T-helper 1 cell treated with Interleukin-12 subunit alpha and Interleukin-12 subunit beta and Interleukin-4 antibody, amounts not matched to agents 30 ng/mL and 1 ng/mL, for 36 hours (primary cell): ENCODE measurements around the gene NOVA2. TPM values are rescaled to one million over a fixed set of nuclear protein-coding genes. Genes with fewer than 3 reads are reported as not detected.

Experiments
- intact Hi-C: fragments of 100-400 bp; cut with micrococcal nuclease; formaldehyde crosslinking; loops from one replicate; pipeline ENCODE4 v1.15.1; 2024
- total RNA-seq: library from RNA; stranded (reverse); gene quantifications from 2 replicates; pipeline ENCODE4 v1.2.3, GENCODE V29; 2022

NOVA2 gene
- total RNA-seq, 1 donor from 2014 or later: 0.51 TPM

GRCh38 chr19:45931055-45931454 is 42.6 kb downstream of the NOVA2 start:
- intact Hi-C loops: no loop called here

GRCh38 chr19:45929247-45929646 is 44.4 kb downstream of the NOVA2 start:
- intact Hi-C loops: loop anchor here (5.0 to 10.0 kb wide), 2 partner anchors 336 to 418 kb away; partner anchors contain the start of gene PPP5C

GRCh38 chr19:45927565-45928261 is 46.0 kb downstream of the NOVA2 start:
- intact Hi-C loops: loop anchor here (1.0 to 10.0 kb wide), 6 partner anchors 25 to 420 kb away; partner anchors contain the start of genes CCDC61, IRF2BP1, MYPOP and PPP5C

GRCh38 chr19:45924891-45925447 is 48.7 kb downstream of the NOVA2 start:
- intact Hi-C loops: loop anchor here (5.0 to 10.0 kb wide), 2 partner anchors 340 to 422 kb away; partner anchors contain the start of gene PPP5C

- intact Hi-C loops: loop anchor here (10.0 kb wide), 1 partner anchor 343 kb away; no protein-coding TSS in a partner anchor
Observed at GRCh38 chr19:45922281-45922680, 51.4 kb downstream of the NOVA2 start.

GRCh38 chr19:45920458-45920857 is 53.2 kb downstream of the NOVA2 start:
- intact Hi-C loops: loop anchor here (10.0 kb wide), 1 partner anchor 344 kb away; no protein-coding TSS in a partner anchor

GRCh38 chr19:45919678-45920077 is 54.0 kb downstream of the NOVA2 start:
- intact Hi-C loops: loop anchor here (10.0 kb wide), 1 partner anchor 345 kb away; no protein-coding TSS in a partner anchor

GRCh38 chr19:45918721-45919120 is 54.9 kb downstream of the NOVA2 start:
- intact Hi-C loops: no loop called here

GRCh38 chr19:45917421-45918091 is 56.1 kb downstream of the NOVA2 start:
- intact Hi-C loops: no loop called here

GRCh38 chr19:45913874-45914830 is 59.5 kb downstream of the NOVA2 start, which contains the start of gene NANOS2:
Gene NANOS2 (minus strand): TSS chr19:45914778. CDS start chr19:45914693, 85 bp downstream.
- intact Hi-C loops: no loop called here

- intact Hi-C loops: no loop called here
Observed at GRCh38 chr19:45911291-45911690, 62.4 kb downstream of the NOVA2 start.

- intact Hi-C loops: no loop called here
Observed at GRCh38 chr19:45908956-45909355, 64.7 kb downstream of the NOVA2 start.

GRCh38 chr19:45906221-45906620 is 67.4 kb downstream of the NOVA2 start:
- intact Hi-C loops: no loop called here

- intact Hi-C loops: no loop called here
Observed at GRCh38 chr19:45905011-45905410, 68.7 kb downstream of the NOVA2 start.

GRCh38 chr19:45902651-45903625 is 70.7 kb downstream of the NOVA2 start:
- intact Hi-C loops: loop anchor here (1.0 to 5.0 kb wide), 8 partner anchors 17 to 186 kb away; partner anchors contain the start of genes CCDC61, FBXO46, IRF2BP1 and MEIOSIN

GRCh38 chr19:45901912-45902650 is 71.6 kb downstream of the NOVA2 start, which contains the start of gene MYPOP:
Gene MYPOP (minus strand): TSS chr19:45902613. CDS start chr19:45901773, 840 bp downstream.
- intact Hi-C loops: loop anchor here (1.0 to 5.0 kb wide), 7 partner anchors 16 to 185 kb away; partner anchors contain the start of genes CCDC61, FBXO46, IRF2BP1 and MEIOSIN

GRCh38 chr19:45901432-45901911 is 72.2 kb downstream of the NOVA2 start:
- intact Hi-C loops: loop anchor here (5.0 kb wide), 1 partner anchor 169 kb away; the partner anchor contains the start of genes FBXO46 and MEIOSIN
